ENCODE measurements around the gene BECN2. TPM values are rescaled to one million over a fixed set of nuclear protein-coding genes. Genes with fewer than 3 reads are reported as not detected.

BECN2 gene
- total and polyA plus RNA-seq, 2 donors (not counting 3 experiments of a cell fraction or from before 2014, with no cell fraction given): not detected

DNA sequence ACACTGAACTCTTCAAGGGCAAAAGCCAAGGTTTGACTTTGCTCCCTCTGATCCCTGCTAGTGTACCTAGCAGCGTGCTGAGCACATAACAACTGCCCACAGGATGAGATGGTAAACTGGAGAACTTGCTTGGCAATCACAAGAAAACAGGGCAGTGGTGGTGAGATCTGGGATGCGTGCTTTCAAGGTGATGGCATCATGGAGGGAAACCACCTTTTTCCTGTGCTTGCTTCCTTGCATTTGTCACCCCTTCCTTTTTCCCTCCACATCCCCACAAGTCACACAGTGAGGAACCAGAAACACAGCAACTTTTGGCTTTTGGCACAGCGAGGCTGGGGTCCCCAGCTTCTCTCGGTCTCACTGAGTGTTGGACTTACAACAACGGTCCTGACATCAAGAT, 31.4 kb upstream of the BECN2 start:
- no peaks in the 10 kb centered on the region for H3K36me3 ChIP-seq (ENCODE audit: control insufficient read depth in 2 of 2, extremely low read depth in 1 of 2, insufficient read depth in 2 of 2, low read length in 2 of 2)
- intact Hi-C loops (cut with micrococcal nuclease) (loop anchor here (1.0 kb wide), 1 partner anchor 30 kb away; no protein-coding TSS in a partner anchor), dilution Hi-C loops (cut with MboI; ENCODE audit: extremely low pct_ligation_motif_present, low sequenced_read_pairs) (no loop called here)
- ChIA-PET POLR2A (no interaction called here), CTCF (interaction anchor here (0.6 kb wide), 1 partner anchor 53 kb away, joined by 4 read pairs; no protein-coding TSS in a partner anchor)
- peak; percentile 37 for DNase-seq (ENCODE audit: low read depth, low spot score)
- H3K4me3 ChIP-seq (replicated peaks in 1 of 3; ENCODE audit: insufficient read depth in 1 of 3, low read depth in 1 of 3, low read length in 3 of 3): no peak overlapping the region
- TF ChIP-seq POLR2AphosphoS5 (IDR thresholded peaks at IDR 0.05; ENCODE audit: insufficient read depth, low read depth, low read length) (peak; percentile 34), FOS (IDR thresholded peaks at IDR 0.05; ENCODE audit: borderline replicate concordance, insufficient read depth, low read length) (peak; percentile 53)
- TF ChIP-seq, protein P1, sequence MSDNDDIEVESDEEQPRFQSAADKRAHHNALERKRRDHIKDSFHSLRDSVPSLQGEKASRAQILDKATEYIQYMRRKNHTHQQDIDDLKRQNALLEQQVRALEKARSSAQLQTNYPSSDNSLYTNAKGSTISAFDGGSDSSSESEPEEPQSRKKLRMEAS (IDR thresholded peaks at IDR 0.05; ENCODE audit: insufficient read depth, insufficient read length): no peak
- H3K27ac ChIP-seq (ENCODE audit: insufficient read depth, low read depth, low read length): peak overlapping the region; percentile 37
- no peaks in the 10 kb centered on the region for H3K27me3 ChIP-seq (ENCODE audit: control insufficient read depth in 2 of 2, insufficient read depth in 2 of 2, low read length in 2 of 2)
- no peaks in the 10 kb centered on the region for H4K20me1 ChIP-seq (replicated peaks; ENCODE audit: control insufficient read depth, extremely low read depth, insufficient read depth, low read length)
- peaks cover 5% of the 10 kb centered on the region for H3K4me1 ChIP-seq (ENCODE audit: control insufficient read depth, extremely low read depth, insufficient read depth, low read length)
- FAIRE-seq: peak; percentile 92
- H3K9me1 ChIP-seq (replicated peaks; ENCODE audit: control insufficient read depth, extremely low read depth, insufficient read depth, low read length): no peaks in the 10 kb centered on the region
- peak overlapping the region; percentile 71 for H2AFZ ChIP-seq (ENCODE audit: low read depth, low read length)
- H3K9ac ChIP-seq (replicated peaks; ENCODE audit: extremely low read depth, insufficient read depth, low read length): no peak overlapping the region
- H3K9me3 ChIP-seq (replicated peaks; ENCODE audit: control insufficient read depth, insufficient read depth, low read length): no peaks in the 10 kb centered on the region
- H3K79me2 ChIP-seq (ENCODE audit: control insufficient read depth, insufficient read depth, low read length): no peaks in the 10 kb centered on the region
- H3K4me2 ChIP-seq (ENCODE audit: insufficient read depth, low read length): no peak overlapping the region
- no TSS peak for BruUV-seq (replicated peaks)

DNA sequence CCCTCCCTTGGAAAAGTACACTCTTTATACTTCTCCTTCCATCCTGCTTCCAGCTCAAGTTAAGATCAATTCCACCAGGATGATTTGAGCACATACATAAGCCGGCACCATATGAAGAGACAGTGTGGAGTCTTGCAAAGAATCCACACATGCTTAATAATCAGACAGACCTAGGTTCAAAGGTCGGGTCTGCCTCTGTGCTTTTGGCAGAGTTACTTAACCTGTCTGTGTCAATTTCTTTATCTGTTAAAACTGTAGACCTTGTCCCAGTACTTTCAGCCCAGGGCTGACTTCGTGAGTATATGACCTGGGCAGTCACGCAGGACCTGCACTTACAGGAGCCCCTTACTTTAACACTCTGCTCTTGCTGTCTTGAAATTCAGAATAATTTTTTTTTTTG, 30.2 kb upstream of the BECN2 start:
- FAIRE-seq (no peak), DNase-seq (ENCODE audit: low read depth, low spot score) (no peak)
- Histone ChIP-seq H3K9ac (replicated peaks; ENCODE audit: extremely low read depth, insufficient read depth, low read length) (no peak overlapping the region), H3K4me2 (ENCODE audit: insufficient read depth, low read length) (no peak overlapping the region), H3K9me1 (replicated peaks; ENCODE audit: control insufficient read depth, extremely low read depth, insufficient read depth, low read length) (no peaks in the 10 kb centered on the region), H3K36me3 (ENCODE audit: control insufficient read depth in 2 of 2, extremely low read depth in 1 of 2, insufficient read depth in 2 of 2, low read length in 2 of 2) (no peaks in the 10 kb centered on the region), H3K27ac (ENCODE audit: insufficient read depth, low read depth, low read length) (no peak overlapping the region), H2AFZ (ENCODE audit: low read depth, low read length) (no peak overlapping the region), H3K27me3 (ENCODE audit: control insufficient read depth in 2 of 2, insufficient read depth in 2 of 2, low read length in 2 of 2) (no peaks in the 10 kb centered on the region), H3K4me3 (replicated peaks in 1 of 3; ENCODE audit: insufficient read depth in 1 of 3, low read depth in 1 of 3, low read length in 3 of 3) (no peak overlapping the region), H4K20me1 (replicated peaks; ENCODE audit: control insufficient read depth, extremely low read depth, insufficient read depth, low read length) (no peaks in the 10 kb centered on the region), H3K79me2 (ENCODE audit: control insufficient read depth, insufficient read depth, low read length) (no peaks in the 10 kb centered on the region), H3K9me3 (replicated peaks; ENCODE audit: control insufficient read depth, insufficient read depth, low read length) (no peaks in the 10 kb centered on the region), H3K4me1 (ENCODE audit: control insufficient read depth, extremely low read depth, insufficient read depth, low read length) (peaks cover 5% of the 10 kb centered on the region)
- ChIA-PET CTCF (no interaction called here), POLR2A (no interaction called here)
- no TSS peak for BruUV-seq (replicated peaks)
- intact Hi-C loops (cut with micrococcal nuclease): no loop called here
- TF ChIP-seq, protein P1 (IDR thresholded peaks at IDR 0.05; ENCODE audit: insufficient read depth, insufficient read length): no peak
- TF ChIP-seq EZH2 (IDR thresholded peaks at IDR 0.05; ENCODE audit: borderline replicate concordance, low read depth, low read length, severe bottlenecking): no peak
- no peak for TF ChIP-seq FOS (IDR thresholded peaks at IDR 0.05; ENCODE audit: borderline replicate concordance, insufficient read depth, low read length)
- no peak for TF ChIP-seq JUN (IDR thresholded peaks at IDR 0.05; ENCODE audit: borderline replicate concordance, insufficient read depth, insufficient read length, low read depth)
- no peak for TF ChIP-seq MYC (IDR thresholded peaks at IDR 0.05; ENCODE audit: low read depth, low read length)
- TF ChIP-seq, protein P2, sequence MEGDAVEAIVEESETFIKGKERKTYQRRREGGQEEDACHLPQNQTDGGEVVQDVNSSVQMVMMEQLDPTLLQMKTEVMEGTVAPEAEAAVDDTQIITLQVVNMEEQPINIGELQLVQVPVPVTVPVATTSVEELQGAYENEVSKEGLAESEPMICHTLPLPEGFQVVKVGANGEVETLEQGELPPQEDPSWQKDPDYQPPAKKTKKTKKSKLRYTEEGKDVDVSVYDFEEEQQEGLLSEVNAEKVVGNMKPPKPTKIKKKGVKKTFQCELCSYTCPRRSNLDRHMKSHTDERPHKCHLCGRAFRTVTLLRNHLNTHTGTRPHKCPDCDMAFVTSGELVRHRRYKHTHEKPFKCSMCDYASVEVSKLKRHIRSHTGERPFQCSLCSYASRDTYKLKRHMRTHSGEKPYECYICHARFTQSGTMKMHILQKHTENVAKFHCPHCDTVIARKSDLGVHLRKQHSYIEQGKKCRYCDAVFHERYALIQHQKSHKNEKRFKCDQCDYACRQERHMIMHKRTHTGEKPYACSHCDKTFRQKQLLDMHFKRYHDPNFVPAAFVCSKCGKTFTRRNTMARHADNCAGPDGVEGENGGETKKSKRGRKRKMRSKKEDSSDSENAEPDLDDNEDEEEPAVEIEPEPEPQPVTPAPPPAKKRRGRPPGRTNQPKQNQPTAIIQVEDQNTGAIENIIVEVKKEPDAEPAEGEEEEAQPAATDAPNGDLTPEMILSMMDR (IDR thresholded peaks at IDR 0.05; ENCODE audit: extremely low read depth in 1 of 2, insufficient read depth in 1 of 2, low read depth in 1 of 2, low read length in 2 of 2): no peak
- TF ChIP-seq GATA2 (IDR thresholded peaks at IDR 0.05; ENCODE audit: insufficient read depth, insufficient read length, low read depth, low read length): no peak
- no peak for TF ChIP-seq POLR2AphosphoS5 (IDR thresholded peaks at IDR 0.05; ENCODE audit: insufficient read depth, low read depth, low read length)
- dilution Hi-C loops (cut with MboI; ENCODE audit: extremely low pct_ligation_motif_present, low sequenced_read_pairs): no loop called here
